Panc1 (cell line): ENCODE data around the gene U2AF1. TPM values are rescaled to one million over a fixed set of nuclear protein-coding genes. Genes with fewer than 3 reads are reported as not detected.
"Not testable (repeated sequence)": the region's sequence is repeated elsewhere in the genome, so short reads cannot be mapped to it uniquely, and the experiment has no call there.

Source experiments
- ATAC-seq: fragments of 200-7000 bp; cut with Tn5 transposase; 2 replicates; pipeline ENCODE4 v1.9.1; 2020; ENCODE audit warnings: mild to moderate bottlenecking, moderate library complexity
- BruUV-seq: library from RNA; stranded (reverse); fragments of 400-500 nt; replicated peaks from 2 replicates; lab custom pipeline; 2021; lab: Mats Ljungman, UMichigan
- CTCF ChIA-PET: fragments of 300-600 bp; sonication (Branson Sonifier 250); formaldehyde crosslinking; loops from one replicate; lab custom pipeline; 2022; ENCODE audit warnings: antibody characterized with exemption; lab: Charles Lee
- POLR2A ChIA-PET: fragments of 300-600 bp; sonication (Branson Sonifier 250); formaldehyde crosslinking; loops from one replicate; lab custom pipeline; 2022; ENCODE audit warnings: antibody characterized with exemption; lab: Charles Lee
- DNase-seq: peaks from one replicate; pipeline ENCODE4 v3.0.0-alpha.2; 2010; ENCODE audit warnings: low read depth, low spot score
- H3K27ac ChIP-seq: 2 replicates; pipeline ENCODE4 v1.5.1; 2011; ENCODE audit warnings: mild to moderate bottlenecking, low read length, inconsistent platforms
- H3K27me3 ChIP-seq: fragments of 200-500 bp; sonication (Bioruptor generic); 2 replicates; pipeline ENCODE4 v1.6.0; 2014; ENCODE audit warnings: low read length, inconsistent platforms; ENCODE audit not compliant: control insufficient read depth, insufficient read depth
- H3K36me3 ChIP-seq: fragments of 200-500 bp; sonication (Bioruptor generic); 2 replicates; pipeline ENCODE4 v1.5.1; 2014; ENCODE audit warnings: inconsistent platforms, mild to moderate bottlenecking, low read length, moderate library complexity; ENCODE audit not compliant: control insufficient read depth, insufficient read depth
- H3K4me1 ChIP-seq: 2 replicates; pipeline ENCODE4 v1.5.1; 2011; ENCODE audit warnings: inconsistent platforms, mild to moderate bottlenecking, low read length, moderate library complexity; ENCODE audit not compliant: control insufficient read depth, insufficient read depth
- H3K4me3 ChIP-seq, 2 experiments: 2 replicates each; pipeline ENCODE4 v1.5.1; 2011 to 2012; ENCODE audit warnings: low read depth in 2 of 2, low read length in 2 of 2, mild to moderate bottlenecking in 2 of 2, inconsistent platforms in 1 of 2, moderate library complexity in 1 of 2
- H3K9me3 ChIP-seq: fragments of 200-500 bp; sonication (Bioruptor generic); 2 replicates; pipeline ENCODE4 v1.5.1; 2014; ENCODE audit warnings: low read depth, mild to moderate bottlenecking, inconsistent platforms, low read length, moderate library complexity; ENCODE audit not compliant: control insufficient read depth, insufficient read depth
- in situ Hi-C: cut with HindIII; loops from 2 replicates; pipeline ENCODE4 v1.10.0; 2016; ENCODE audit warnings: low sequenced_read_pairs, low pct_unique_long_range_greater_than_20kb
- intact Hi-C: fragments of 100-400 bp; cut with micrococcal nuclease; formaldehyde crosslinking; loops from one replicate; pipeline ENCODE4 v1.10.0; 2022; ENCODE audit not compliant: unreplicated experiment
- total RNA-seq: library from RNA; stranded (reverse); gene quantifications from one replicate; pipeline ENCODE4 v1.2.1, GENCODE V29; 2021; ENCODE audit not compliant: unreplicated experiment

The U2AF1 gene
- total RNA-seq, 1 experiment from 2014 or later = 22.8 TPM

GRCh38 chr21:43066690-43067089 lies 40.7 kb downstream of the U2AF1 start:
- CTCF ChIA-PET = not testable (repeated sequence)

GRCh38 chr21:43065991-43066390 lies 41.4 kb downstream of the U2AF1 start:
- H3K9me3 ChIP-seq, H3K4me1 ChIP-seq, DNase-seq, H3K27ac ChIP-seq, H3K27me3 ChIP-seq, in situ Hi-C loops, POLR2A ChIA-PET, BruUV-seq, ATAC-seq, H3K36me3 ChIP-seq, CTCF ChIA-PET, H3K4me3 ChIP-seq, intact Hi-C loops: not testable (repeated sequence)

More at GRCh38 chr21:43066690-43067089, 40.7 kb downstream of the U2AF1 start:
- H3K27ac ChIP-seq, H3K36me3 ChIP-seq, POLR2A ChIA-PET, H3K27me3 ChIP-seq, H3K4me3 ChIP-seq, H3K4me1 ChIP-seq, BruUV-seq, H3K9me3 ChIP-seq, ATAC-seq, intact Hi-C loops, in situ Hi-C loops, DNase-seq: not testable (repeated sequence)

DNA sequence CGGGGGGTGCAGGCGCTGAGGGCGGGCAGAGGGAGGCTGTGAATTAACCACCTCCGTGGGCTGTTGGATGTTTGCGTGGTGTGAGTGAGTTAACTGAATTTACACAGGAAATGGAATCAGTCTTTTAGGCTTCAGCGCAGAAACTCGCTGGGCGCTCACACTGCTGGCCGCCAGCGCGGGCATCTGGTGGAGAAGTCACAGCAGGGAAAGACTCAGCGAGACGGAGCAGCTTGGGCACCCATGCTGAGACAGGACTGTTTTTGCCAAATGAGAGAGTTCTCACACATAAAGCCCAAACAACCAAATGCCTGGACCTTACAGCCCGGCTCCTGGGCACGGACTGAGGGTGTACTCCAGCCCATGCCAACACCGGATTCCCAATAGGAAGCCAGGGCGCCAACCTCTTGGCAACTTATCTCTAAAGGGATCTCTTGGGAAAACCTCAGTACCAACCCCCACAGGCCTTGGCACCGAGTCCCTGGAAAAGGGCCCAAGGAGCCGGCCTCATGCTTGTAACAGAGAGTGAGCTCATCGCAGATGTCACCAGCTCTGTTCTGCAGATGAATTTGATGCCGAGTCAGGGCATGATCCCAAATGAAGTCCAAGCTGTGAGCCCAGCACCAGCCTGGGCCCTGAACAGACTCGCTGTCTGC lies 43.0 kb downstream of the U2AF1 start:
- in situ Hi-C loops, intact Hi-C loops, H3K27ac ChIP-seq, POLR2A ChIA-PET, H3K4me3 ChIP-seq, CTCF ChIA-PET, BruUV-seq, H3K36me3 ChIP-seq, H3K4me1 ChIP-seq, H3K9me3 ChIP-seq, DNase-seq, H3K27me3 ChIP-seq, ATAC-seq: not testable (repeated sequence)

DNA sequence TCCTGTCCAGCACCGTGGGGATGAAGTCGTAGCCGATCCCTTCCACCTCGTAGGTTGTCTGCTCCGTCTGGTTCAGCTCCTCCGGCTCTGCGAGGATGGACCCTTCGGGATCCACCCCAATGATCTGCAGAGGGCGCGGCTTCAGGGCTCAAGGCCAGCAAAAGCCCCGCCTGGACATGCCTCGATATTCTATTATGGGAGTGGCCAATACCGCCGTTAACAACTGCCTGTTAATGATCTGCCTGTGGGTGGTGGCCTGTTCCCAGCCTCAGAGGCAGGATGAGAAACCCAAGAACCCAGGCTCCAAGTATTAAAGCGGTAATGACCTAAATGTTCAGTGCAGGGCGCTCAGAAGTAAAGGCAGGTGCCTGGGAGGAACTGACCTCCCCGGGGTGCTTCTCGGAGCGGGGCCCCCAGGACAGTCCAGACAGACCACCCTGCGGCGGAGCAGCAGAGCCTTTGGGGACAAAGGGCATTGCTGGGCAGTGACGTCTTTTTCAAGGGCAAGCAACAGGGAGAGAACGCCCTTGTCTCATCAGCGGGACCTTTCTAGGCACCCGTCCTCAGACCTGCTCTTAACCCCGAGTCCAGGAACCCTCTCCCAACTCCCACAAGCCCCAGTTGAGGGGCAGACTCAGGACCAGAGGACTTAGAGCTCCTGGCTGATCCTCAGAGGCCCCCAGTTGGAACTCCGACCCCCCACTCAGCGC lies 44.3 kb downstream of the U2AF1 start:
- H3K4me3 ChIP-seq, CTCF ChIA-PET, BruUV-seq, H3K36me3 ChIP-seq, H3K27ac ChIP-seq, H3K27me3 ChIP-seq, POLR2A ChIA-PET, intact Hi-C loops, H3K9me3 ChIP-seq, ATAC-seq, H3K4me1 ChIP-seq, in situ Hi-C loops, DNase-seq: not testable (repeated sequence)

GRCh38 chr21:43053112-43053511 lies 54.3 kb downstream of the U2AF1 start:
- H3K9me3 ChIP-seq, CTCF ChIA-PET, intact Hi-C loops, H3K36me3 ChIP-seq, H3K4me1 ChIP-seq, H3K27me3 ChIP-seq, H3K27ac ChIP-seq, in situ Hi-C loops, ATAC-seq, DNase-seq, POLR2A ChIA-PET, H3K4me3 ChIP-seq: not testable (repeated sequence)
- TSS peak; percentile 71 for BruUV-seq

DNA sequence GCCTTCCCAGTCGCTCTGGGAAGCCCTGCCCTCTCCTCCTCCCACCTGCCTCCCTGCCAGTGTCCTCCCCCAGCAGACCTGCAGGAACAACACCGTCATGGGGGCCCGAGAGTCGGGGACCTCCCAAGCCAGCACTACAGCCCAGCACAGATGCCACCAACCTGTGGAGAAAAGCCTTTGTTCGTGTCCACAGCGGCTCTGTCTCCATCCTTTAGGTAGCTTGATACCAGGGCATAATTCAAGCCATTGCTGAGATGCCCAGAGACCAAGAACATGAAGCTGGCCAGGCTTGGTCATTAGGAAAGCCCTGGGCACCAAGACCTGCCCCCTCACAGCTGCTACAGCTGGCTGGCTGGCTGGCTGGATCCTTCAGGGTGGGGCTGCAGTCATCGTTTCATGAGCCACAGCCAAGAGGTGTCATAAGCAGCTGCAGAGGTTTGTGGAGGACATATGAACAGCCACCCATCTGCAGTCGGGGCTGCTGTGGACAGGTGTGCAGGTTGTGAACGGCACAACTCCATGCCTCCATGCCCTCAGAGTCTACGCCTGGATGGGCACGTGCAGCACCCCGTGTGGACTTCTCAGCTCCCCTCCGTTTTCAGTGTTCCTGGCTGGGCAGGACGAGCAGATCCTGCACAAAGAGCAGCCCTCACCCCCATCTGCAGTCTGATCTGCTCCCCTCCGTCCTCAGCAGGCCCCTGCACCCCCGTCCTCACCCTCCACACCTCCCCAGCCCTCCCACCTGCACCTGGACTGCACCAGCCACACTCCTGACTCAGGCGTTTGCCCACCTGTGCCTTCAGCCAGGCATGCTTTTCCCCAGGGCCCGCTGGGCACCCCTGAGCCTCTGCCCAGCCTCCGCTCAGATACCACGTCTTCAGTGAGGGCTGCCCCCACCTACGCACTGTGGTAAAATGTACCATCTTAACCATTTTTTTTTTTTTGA lies 61.2 kb downstream of the U2AF1 start:
- BruUV-seq = not testable (repeated sequence)

More for the DNA sequence above, 61.2 kb downstream of the U2AF1 start:
- H3K27ac ChIP-seq, H3K4me3 ChIP-seq, H3K9me3 ChIP-seq, H3K4me1 ChIP-seq, H3K36me3 ChIP-seq, POLR2A ChIA-PET, ATAC-seq, CTCF ChIA-PET, in situ Hi-C loops, H3K27me3 ChIP-seq, DNase-seq, intact Hi-C loops: not testable (repeated sequence)
